ENCODE results near the gene SSUH2. TPM values are rescaled to one million over a fixed set of nuclear protein-coding genes. Genes with fewer than 3 reads are reported as not detected.

SSUH2 gene
- total and polyA plus RNA-seq, 2 of the 13 experiments (the other 11 are each of a cell fraction or from before 2014, with no cell fraction given), result 38.1 to 136 TPM

DNA sequence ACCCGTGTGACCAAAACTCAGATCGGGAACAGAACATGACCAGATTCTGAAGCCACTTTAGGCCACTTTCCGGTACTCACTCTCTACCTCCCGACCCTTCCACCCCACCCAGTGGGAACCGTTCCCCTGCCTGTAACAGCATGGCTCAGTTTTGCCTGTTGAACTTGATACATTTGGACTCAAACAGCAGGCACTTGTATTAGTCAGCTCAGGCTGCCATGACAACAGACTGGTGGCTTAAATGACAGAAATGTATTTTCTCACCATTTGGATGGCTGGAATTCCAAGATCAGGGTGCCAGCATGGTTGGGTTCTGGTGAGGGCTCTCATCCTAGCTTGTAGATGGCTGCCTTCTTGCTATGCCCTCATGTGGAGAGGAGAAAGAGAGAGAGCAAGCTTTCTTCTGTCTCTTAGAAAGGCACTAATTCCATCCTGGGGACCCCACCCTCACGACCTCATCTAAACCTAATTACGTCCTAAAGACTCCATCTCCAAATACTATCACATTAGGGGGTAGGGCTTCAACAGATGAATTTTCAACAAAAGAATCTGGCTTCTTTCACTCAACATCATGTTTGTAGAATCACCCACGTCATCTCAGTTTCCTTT, 9.3 kb upstream of the SSUH2 start (continued):
- TF ChIP-seq HNF4A (CRISPR knock-in tag; IDR thresholded peaks at IDR 0.05) (peak; percentile 79), SKIL (CRISPR knock-in tag; IDR thresholded peaks at IDR 0.05; ENCODE audit: borderline replicate concordance) (peak; percentile 61; the same call in 1 of the 2 replicates), POGZ (CRISPR knock-in tag; IDR thresholded peaks at IDR 0.05) (peak; percentile 56; the same call in 1 of the 2 replicates), PHF21A (CRISPR knock-in tag; IDR thresholded peaks at IDR 0.05) (no peak), SOX13 (IDR thresholded peaks at IDR 0.05) (no peak), SOX13 (CRISPR knock-in tag; conservative IDR thresholded peaks at IDR 0.05 in 1 of 2, IDR thresholded peaks at IDR 0.05 in 1 of 2) (peak in 1 of 2 experiments; percentile 60; a peak in 2 of 4 replicates), MED1 (CRISPR knock-in tag; IDR thresholded peaks at IDR 0.05) (peak; percentile 52; the same call in 1 of the 2 replicates), YEATS2 (CRISPR knock-in tag; IDR thresholded peaks at IDR 0.05; ENCODE audit: borderline replicate concordance) (peak; percentile 29; the same call in 1 of the 2 replicates), KDM1A (CRISPR knock-in tag; IDR thresholded peaks at IDR 0.05) (peak; percentile 51; the same call in 1 of the 2 replicates), KDM6A (CRISPR knock-in tag; IDR thresholded peaks at IDR 0.05; ENCODE audit: low read depth) (0 out of 2 replicates have a peak, but pooled peaks have one; percentile 34), SOX5 (CRISPR knock-in tag; IDR thresholded peaks at IDR 0.05; ENCODE audit: borderline replicate concordance) (peak; percentile 46; the same call in 1 of the 2 replicates), MIXL1 (CRISPR knock-in tag; IDR thresholded peaks at IDR 0.05) (0 out of 2 replicates have a peak, but pooled peaks have one; percentile 43), FOXA1 (IDR thresholded peaks at IDR 0.05) (no peak), FOXA1 (CRISPR knock-in tag; IDR thresholded peaks at IDR 0.05) (0 out of 2 replicates have a peak, but pooled peaks have one; percentile 37), CAMTA2 (CRISPR knock-in tag; IDR thresholded peaks at IDR 0.05; ENCODE audit: borderline replicate concordance) (no peak), RBFOX2 (IDR thresholded peaks at IDR 0.05; ENCODE audit: low read depth, low read length) (no peak), SMARCC2 (IDR thresholded peaks at IDR 0.05) (no peak), BCL6 (CRISPR knock-in tag; IDR thresholded peaks at IDR 0.05) (peak; percentile 66), RELA (CRISPR knock-in tag; IDR thresholded peaks at IDR 0.05) (no peak), ZNF7 (CRISPR knock-in tag; IDR thresholded peaks at IDR 0.05) (peak; percentile 91), TFE3 (CRISPR knock-in tag; IDR thresholded peaks at IDR 0.05) (peak; percentile 61), RCOR2 (CRISPR knock-in tag; IDR thresholded peaks at IDR 0.05) (peak; percentile 46)
- TF ChIP-seq, protein P1, sequence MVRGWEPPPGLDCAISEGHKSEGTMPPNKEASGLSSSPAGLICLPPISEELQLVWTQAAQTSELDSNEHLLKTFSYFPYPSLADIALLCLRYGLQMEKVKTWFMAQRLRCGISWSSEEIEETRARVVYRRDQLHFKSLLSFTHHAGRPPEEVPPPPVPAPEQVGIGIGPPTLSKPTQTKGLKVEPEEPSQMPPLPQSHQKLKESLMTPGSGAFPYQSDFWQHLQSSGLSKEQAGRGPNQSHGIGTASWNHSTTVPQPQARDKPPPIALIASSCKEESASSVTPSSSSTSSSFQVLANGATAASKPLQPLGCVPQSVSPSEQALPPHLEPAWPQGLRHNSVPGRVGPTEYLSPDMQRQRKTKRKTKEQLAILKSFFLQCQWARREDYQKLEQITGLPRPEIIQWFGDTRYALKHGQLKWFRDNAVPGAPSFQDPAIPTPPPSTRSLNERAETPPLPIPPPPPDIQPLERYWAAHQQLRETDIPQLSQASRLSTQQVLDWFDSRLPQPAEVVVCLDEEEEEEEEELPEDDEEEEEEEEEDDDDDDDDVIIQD (CRISPR knock-in tag; IDR thresholded peaks at IDR 0.05; ENCODE audit: low read depth), result peak; percentile 60; the same call in 1 of the 2 replicates
- TF ChIP-seq, protein P2, sequence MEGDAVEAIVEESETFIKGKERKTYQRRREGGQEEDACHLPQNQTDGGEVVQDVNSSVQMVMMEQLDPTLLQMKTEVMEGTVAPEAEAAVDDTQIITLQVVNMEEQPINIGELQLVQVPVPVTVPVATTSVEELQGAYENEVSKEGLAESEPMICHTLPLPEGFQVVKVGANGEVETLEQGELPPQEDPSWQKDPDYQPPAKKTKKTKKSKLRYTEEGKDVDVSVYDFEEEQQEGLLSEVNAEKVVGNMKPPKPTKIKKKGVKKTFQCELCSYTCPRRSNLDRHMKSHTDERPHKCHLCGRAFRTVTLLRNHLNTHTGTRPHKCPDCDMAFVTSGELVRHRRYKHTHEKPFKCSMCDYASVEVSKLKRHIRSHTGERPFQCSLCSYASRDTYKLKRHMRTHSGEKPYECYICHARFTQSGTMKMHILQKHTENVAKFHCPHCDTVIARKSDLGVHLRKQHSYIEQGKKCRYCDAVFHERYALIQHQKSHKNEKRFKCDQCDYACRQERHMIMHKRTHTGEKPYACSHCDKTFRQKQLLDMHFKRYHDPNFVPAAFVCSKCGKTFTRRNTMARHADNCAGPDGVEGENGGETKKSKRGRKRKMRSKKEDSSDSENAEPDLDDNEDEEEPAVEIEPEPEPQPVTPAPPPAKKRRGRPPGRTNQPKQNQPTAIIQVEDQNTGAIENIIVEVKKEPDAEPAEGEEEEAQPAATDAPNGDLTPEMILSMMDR (CRISPR knock-in tag; IDR thresholded peaks at IDR 0.05), result 0 out of 2 replicates have a peak, but pooled peaks have one; percentile 2

Data from HepG2 (cell line).